Smooth muscle cell (in vitro differentiated cells): ENCODE measurements around the gene LRP6. TPM values are rescaled to one million over a fixed set of nuclear protein-coding genes. Genes with fewer than 3 reads are reported as not detected.

Source experiments
- DNase-seq: peaks from one replicate; lab custom pipeline; 2025; ENCODE audit not compliant: unreplicated experiment; lab: John Stamatoyannopoulos, UW
- H2AFZ ChIP-seq: fragments of 200-600 bp; sonication (generic); 2 replicates; pipeline ENCODE4 v1.6.0; 2016; ENCODE audit warnings: antibody characterized with exemption, low read depth, mild to moderate bottlenecking
- H3F3A ChIP-seq: fragments of 200-600 bp; sonication (generic); 2 replicates; pipeline ENCODE4 v1.6.0; 2017; ENCODE audit warnings: antibody characterized with exemption, low read depth
- H3K27ac ChIP-seq: fragments of 200-600 bp; sonication (generic); 2 replicates; pipeline ENCODE4 v1.5.1; 2016; ENCODE audit warnings: low read depth, mild to moderate bottlenecking
- H3K27me3 ChIP-seq: fragments of 200-600 bp; sonication (generic); 2 replicates; pipeline ENCODE4 v1.6.1; 2016; ENCODE audit warnings: low read depth, mild to moderate bottlenecking
- H3K36me3 ChIP-seq: fragments of 200-600 bp; sonication (generic); 2 replicates; pipeline ENCODE4 v1.5.1; 2016; ENCODE audit warnings: low read depth
- H3K4me1 ChIP-seq: fragments of 200-600 bp; sonication (generic); 2 replicates; pipeline ENCODE4 v1.5.1; 2016; ENCODE audit warnings: low read depth
- H3K4me2 ChIP-seq: fragments of 200-600 bp; sonication (generic); 2 replicates; pipeline ENCODE4 v1.6.0; 2016; ENCODE audit warnings: mild to moderate bottlenecking
- H3K4me3 ChIP-seq: fragments of 200-600 bp; sonication (generic); 2 replicates; pipeline ENCODE4 v1.5.1; 2016; ENCODE audit warnings: mild to moderate bottlenecking
- H3K79me2 ChIP-seq: fragments of 200-600 bp; sonication (generic); 2 replicates; pipeline ENCODE4 v1.6.0; 2016; ENCODE audit warnings: low read depth, mild to moderate bottlenecking
- H3K9ac ChIP-seq: fragments of 200-600 bp; sonication (generic); 2 replicates; pipeline ENCODE4 v1.6.0; 2016; ENCODE audit warnings: low read depth
- H3K9me3 ChIP-seq: fragments of 200-600 bp; sonication (generic); replicated peaks from 2 replicates; pipeline ENCODE4 v1.5.1; 2016; ENCODE audit warnings: low read depth
- H4K20me1 ChIP-seq: fragments of 200-600 bp; sonication (generic); 2 replicates; pipeline ENCODE4 v1.6.0; 2016; ENCODE audit warnings: low read depth
- CTCF ChIP-seq: fragments of 200-600 bp; sonication (generic); IDR thresholded peaks from 2 replicates; pipeline ENCODE4 v1.5.1; 2017; ENCODE audit warnings: borderline replicate concordance, mild to moderate bottlenecking, antibody characterized with exemption; ENCODE audit not compliant: insufficient read depth, poor library complexity, severe bottlenecking
- WGBS: methylation state at CpG from one replicate; pipeline ENCODE4 v1.1.7; 2016; ENCODE audit warnings: low lambda C conversion rate; 5-methylcytosine and 5-hydroxymethylcytosine counted together
- polyA plus RNA-seq: library from polyadenylated mRNA; unstranded; fragments of >200 nt; fragmentation: Nextera tagmentation; extraction: Ambion mirVana; gene quantifications from 2 replicates; pipeline ENCODE4 v1.2.1, GENCODE V29; 2016
- total RNA-seq: library from RNA; depleted of rRNA; stranded (reverse); fragments of >200 nt; gene quantifications from 2 replicates; pipeline ENCODE4 v1.2.3, GENCODE V29; 2014

LRP6 gene
- total and polyA plus RNA-seq, 2 experiments from 2014 or later = 10.6 to 21.1 TPM

DNA sequence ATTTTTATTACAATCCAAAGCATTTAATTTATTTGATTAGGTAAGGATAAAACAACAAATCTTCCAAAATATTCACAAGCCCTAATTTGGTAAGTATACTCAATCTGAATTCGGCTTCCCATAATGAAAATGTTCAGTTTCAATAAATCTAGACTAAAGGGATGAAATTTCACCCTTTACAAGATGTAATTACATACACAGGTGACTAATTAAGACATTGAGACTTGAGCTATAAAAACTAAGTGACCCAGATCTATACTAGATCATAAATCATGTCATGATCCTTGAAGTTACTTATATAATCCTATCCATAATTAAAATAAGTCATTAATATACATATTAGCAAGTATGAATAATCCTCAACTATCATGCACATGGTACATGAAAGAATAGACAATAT, 36.6 kb downstream of the LRP6 start:
- peaks cover 4% of the 10 kb centered on the region for H3K36me3 ChIP-seq
- H3K79me2 ChIP-seq = peaks cover 95% of the 10 kb centered on the region
- H3K9ac ChIP-seq = no peak overlapping the region
- 82% methylated on average over 1 of the region's 1 CpG for WGBS
- H3K4me2 ChIP-seq = no peak overlapping the region
- H3K27ac ChIP-seq = no peak overlapping the region
- TF ChIP-seq CTCF = no peak
- peaks cover 3% of the 10 kb centered on the region for H3K4me1 ChIP-seq
- no peaks in the 10 kb centered on the region for H3K9me3 ChIP-seq
- H3F3A ChIP-seq = no peaks in the 10 kb centered on the region
- no peak overlapping the region for H3K4me3 ChIP-seq
- no peak for DNase-seq
- no peaks in the 10 kb centered on the region for H3K27me3 ChIP-seq
- peaks cover 74% of the 10 kb centered on the region for H4K20me1 ChIP-seq
- H2AFZ ChIP-seq = no peak overlapping the region

DNA sequence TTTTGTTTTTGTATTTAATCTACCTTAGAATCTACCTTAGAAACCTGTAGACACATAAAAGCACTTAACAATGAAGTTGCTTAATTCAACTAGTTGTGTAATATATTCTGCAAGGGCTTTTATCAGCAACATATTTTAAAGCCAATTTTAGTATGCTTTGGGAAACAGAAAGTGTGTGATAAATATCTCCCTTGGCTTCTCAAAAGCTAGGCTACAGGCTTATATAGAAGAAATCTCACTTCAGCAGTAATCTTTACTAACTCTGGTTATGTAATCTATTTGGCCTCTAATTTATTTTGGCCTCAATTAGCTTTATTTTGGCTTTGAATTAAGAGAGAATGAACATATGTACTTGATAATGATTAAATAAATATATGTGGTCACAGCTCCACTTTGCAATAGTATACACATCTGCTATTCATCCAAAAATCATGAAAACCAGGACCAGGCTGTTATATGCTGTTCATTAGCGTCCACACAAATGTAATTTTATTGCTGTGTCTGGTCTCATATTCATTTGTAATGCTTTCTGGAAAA, 37.2 kb downstream of the LRP6 start:
- DNase-seq = no peak
- Histone ChIP-seq H3F3A (peaks cover under 1% of the 10 kb centered on the region), H3K27ac (no peak overlapping the region)

GRCh38 chr12:12228402-12228801, 38.4 kb downstream of the LRP6 start:
- H3K4me2 ChIP-seq = no peak overlapping the region
- peaks cover 4% of the 10 kb centered on the region for H3K36me3 ChIP-seq
- H3K4me3 ChIP-seq = no peak overlapping the region
- no peak overlapping the region for H3K27ac ChIP-seq
- peaks cover 74% of the 10 kb centered on the region for H4K20me1 ChIP-seq
- H3K79me2 ChIP-seq = peaks cover 85% of the 10 kb centered on the region
- peaks cover 14% of the 10 kb centered on the region for H3K4me1 ChIP-seq
- no peak for DNase-seq
- H3K9me3 ChIP-seq = no peaks in the 10 kb centered on the region
- 96% methylated on average over 5 of the region's 5 CpGs for WGBS
- peaks cover 2% of the 10 kb centered on the region for H3F3A ChIP-seq
- no peaks in the 10 kb centered on the region for H3K27me3 ChIP-seq
- no peak overlapping the region for H2AFZ ChIP-seq
- no peak overlapping the region for H3K9ac ChIP-seq
- no peak for TF ChIP-seq CTCF

More for the DNA sequence above, 37.2 kb downstream of the LRP6 start:
- H3K9ac ChIP-seq = no peak overlapping the region
- no peak overlapping the region for H2AFZ ChIP-seq
- H3K4me2 ChIP-seq = no peak overlapping the region
- H3K79me2 ChIP-seq = peaks cover 95% of the 10 kb centered on the region
- peaks cover 4% of the 10 kb centered on the region for H3K4me1 ChIP-seq
- WGBS = 82% methylated on average over 1 of the region's 1 CpG
- H3K36me3 ChIP-seq = peaks cover 4% of the 10 kb centered on the region
- H3K4me3 ChIP-seq = no peak overlapping the region
- H4K20me1 ChIP-seq = peaks cover 74% of the 10 kb centered on the region
- no peaks in the 10 kb centered on the region for H3K9me3 ChIP-seq
- TF ChIP-seq CTCF = no peak
- no peaks in the 10 kb centered on the region for H3K27me3 ChIP-seq

DNA sequence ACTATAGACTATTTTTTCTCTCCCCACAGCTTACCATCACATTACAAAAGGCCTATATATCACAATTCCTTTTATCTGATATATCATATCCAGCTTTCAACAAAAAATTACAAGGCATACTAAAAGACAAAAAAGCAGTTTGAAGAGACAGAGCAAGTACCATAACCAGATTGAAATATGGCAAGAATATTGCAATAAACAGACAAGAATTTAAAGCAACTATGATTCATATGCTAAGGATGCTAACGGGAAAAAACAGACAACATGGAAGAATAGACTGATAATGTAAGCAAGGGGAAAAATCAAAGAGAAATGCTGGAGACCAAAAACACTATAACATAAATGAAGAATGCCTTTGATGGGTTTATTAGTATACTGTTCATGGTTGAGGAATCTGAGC, 40.7 kb downstream of the LRP6 start:
- no peak overlapping the region for H3K4me3 ChIP-seq
- no peaks in the 10 kb centered on the region for H3K27me3 ChIP-seq
- peaks cover 85% of the 10 kb centered on the region for H3K79me2 ChIP-seq
- H3K36me3 ChIP-seq = peaks cover 4% of the 10 kb centered on the region
- H3K4me1 ChIP-seq = peaks cover 19% of the 10 kb centered on the region
- WGBS = 46% methylated on average over 1 of the region's 1 CpG
- no peak overlapping the region for H3K4me2 ChIP-seq
- DNase-seq = no peak
- H2AFZ ChIP-seq = no peak overlapping the region
- no peak for TF ChIP-seq CTCF
- no peak overlapping the region for H3K9ac ChIP-seq
- H3K27ac ChIP-seq = no peak overlapping the region
- H3F3A ChIP-seq = peaks cover 2% of the 10 kb centered on the region
- H3K9me3 ChIP-seq = no peaks in the 10 kb centered on the region
- H4K20me1 ChIP-seq = peaks cover 69% of the 10 kb centered on the region
